Natural killer cell (primary cell): ENCODE data around the gene PADI1. TPM values are rescaled to one million over a fixed set of nuclear protein-coding genes. Genes with fewer than 3 reads are reported as not detected.

Experiments used
- ATAC-seq, 3 donors: fragments of 150-1000 bp in 2 of 3; fragments of 200-7000 bp in 1 of 3; cut with Tn5 transposase; 1 replicate in 1 of 3; 2 replicates in 2 of 3; pipeline ENCODE4 v1.10.0; 2021; ENCODE audit warnings: mild to moderate bottlenecking in 2 of 3, moderate library complexity in 2 of 3
- DNase-seq, 2 donors: peaks; one replicate each; pipeline versions ENCODE4 v3.0.0 to v3.0.0-alpha.2; 2013 to 2021; ENCODE audit warnings: mixed read lengths in 1 of 2
- H3K27ac ChIP-seq: one replicate; pipeline ENCODE4 v1.5.1; 2013; ENCODE audit warnings: mild to moderate bottlenecking, low read length
- H3K27me3 ChIP-seq: one replicate; pipeline ENCODE4 v1.6.1; 2013; ENCODE audit warnings: low read length; ENCODE audit not compliant: control insufficient read depth, insufficient read depth
- H3K36me3 ChIP-seq: one replicate; pipeline ENCODE4 v1.6.1; 2013; ENCODE audit warnings: low read length; ENCODE audit not compliant: control insufficient read depth, insufficient read depth
- H3K4me1 ChIP-seq: one replicate; pipeline ENCODE4 v1.6.1; 2013; ENCODE audit warnings: low read length; ENCODE audit not compliant: control insufficient read depth, insufficient read depth
- H3K4me3 ChIP-seq: one replicate; pipeline ENCODE4 v1.5.1; 2013; ENCODE audit warnings: low read length
- H3K9me3 ChIP-seq: one replicate; pipeline ENCODE4 v1.6.1; 2013; ENCODE audit warnings: low read length; ENCODE audit not compliant: control insufficient read depth, insufficient read depth
- H3K27ac Mint-ChIP-seq, 2 donors: one replicate each; pipeline ENCODE4 v1.8.0; 2022; ENCODE audit warnings: mild to moderate bottlenecking in 2 of 2, mixed read lengths in 2 of 2, moderate library complexity in 1 of 2
- H3K27me3 Mint-ChIP-seq, 2 donors: one replicate each; pipeline ENCODE4 v1.8.0; 2022; ENCODE audit warnings: low read depth in 2 of 2, mixed read lengths in 2 of 2
- H3K36me3 Mint-ChIP-seq: one replicate; pipeline ENCODE4 v1.8.0; 2022; ENCODE audit warnings: mixed read lengths
- H3K4me1 Mint-ChIP-seq, 2 donors: one replicate each; pipeline ENCODE4 v1.8.0; 2022; ENCODE audit warnings: mixed read lengths in 2 of 2
- H3K4me3 Mint-ChIP-seq: one replicate; pipeline ENCODE4 v1.8.0; 2022; ENCODE audit warnings: mild to moderate bottlenecking, moderate library complexity, mixed read lengths
- H3K9me3 Mint-ChIP-seq, 2 donors: one replicate each; pipeline ENCODE4 v1.8.0; 2022; ENCODE audit warnings: mixed read lengths in 2 of 2
- CTCF ChIP-seq: fragments of 200-600 bp; IDR thresholded peaks from one replicate; pipeline ENCODE4 v1.8.0; 2022; ENCODE audit warnings: antibody characterized with exemption
- WGBS: methylation state at CpG from one replicate; pipeline ENCODE4 v1.1.7; 2013; ENCODE audit warnings: missing lambda C conversion rate; ENCODE audit not compliant: insufficient coverage; 5-methylcytosine and 5-hydroxymethylcytosine counted together
- intact Hi-C: fragments of 100-400 bp; cut with micrococcal nuclease; formaldehyde crosslinking; loops from one replicate; pipeline ENCODE4 v1.14.2; 2022
- total RNA-seq, 4 donors: library from RNA; stranded (reverse); fragments of 120-200 nt in 1 of 4; gene quantifications; one replicate each; pipeline versions ENCODE4 v1.2.3 to v1.2.4, GENCODE V29; 2013 to 2022

Gene PADI1
- total RNA-seq, 3 donors from 2014 or later (not counting 1 experiment from before 2014, with no cell fraction given) = not detected

GRCh38 chr1:17251701-17252376 is 46.9 kb downstream of the PADI1 start:
- H3K4me3 ChIP-seq = no peak overlapping the region
- Mint-ChIP-seq H3K27me3 (peaks cover 7 to 12% of the 10 kb centered on the region in 2 donors), H3K4me3 (no peak overlapping the region), H3K27ac (no peak overlapping the region), H3K36me3 (no peaks in the 10 kb centered on the region), H3K9me3 (no peaks in the 10 kb centered on the region), H3K4me1 (no peaks in the 10 kb centered on the region)
- no peak overlapping the region for H3K27ac ChIP-seq
- WGBS = 66% methylated on average over 3 of the region's 3 CpGs
- no peaks in the 10 kb centered on the region for H3K9me3 ChIP-seq
- no peak for TF ChIP-seq CTCF
- DNase-seq (no peak), ATAC-seq (no peak)
- H3K27me3 ChIP-seq = no peaks in the 10 kb centered on the region
- intact Hi-C loops = no loop called here
- H3K4me1 ChIP-seq = no peaks in the 10 kb centered on the region
- H3K36me3 ChIP-seq = no peaks in the 10 kb centered on the region

- intact Hi-C loops = no loop called here
- WGBS = 77% methylated on average over 5 of the region's 5 CpGs
- H3K27me3 ChIP-seq = no peaks in the 10 kb centered on the region
- no peaks in the 10 kb centered on the region for H3K36me3 ChIP-seq
- no peaks in the 10 kb centered on the region for H3K4me1 ChIP-seq
- no peaks in the 10 kb centered on the region for H3K36me3 Mint-ChIP-seq
- ATAC-seq (no peak), DNase-seq (no peak)
- no peaks in the 10 kb centered on the region for H3K4me1 Mint-ChIP-seq
- no peak overlapping the region for H3K27ac Mint-ChIP-seq
- no peaks in the 10 kb centered on the region for H3K9me3 ChIP-seq
- no peak overlapping the region for H3K4me3 Mint-ChIP-seq
- H3K27ac ChIP-seq = no peak overlapping the region
- no peak for TF ChIP-seq CTCF
- H3K4me3 ChIP-seq = no peak overlapping the region
- peaks cover 6 to 12% of the 10 kb centered on the region in 2 donors for H3K27me3 Mint-ChIP-seq
- no peaks in the 10 kb centered on the region for H3K9me3 Mint-ChIP-seq
Observed at GRCh38 chr1:17255336-17255735, 50.4 kb downstream of the PADI1 start.

- peaks cover 0 to 9% of the 10 kb centered on the region in 2 donors for H3K27me3 Mint-ChIP-seq
- no peak overlapping the region for H3K4me3 ChIP-seq
- 84% methylated on average over 9 of the region's 9 CpGs for WGBS
- no peaks in the 10 kb centered on the region for H3K36me3 ChIP-seq
- H3K36me3 Mint-ChIP-seq = no peaks in the 10 kb centered on the region
- H3K27ac Mint-ChIP-seq = no peak overlapping the region
- no peaks in the 10 kb centered on the region for H3K9me3 Mint-ChIP-seq
- intact Hi-C loops = no loop called here
- no peak for DNase-seq
- H3K4me1 Mint-ChIP-seq = no peaks in the 10 kb centered on the region
- H3K27me3 ChIP-seq = no peaks in the 10 kb centered on the region
- H3K4me3 Mint-ChIP-seq = no peak overlapping the region
- no peak for ATAC-seq
- H3K27ac ChIP-seq = no peak overlapping the region
- TF ChIP-seq CTCF = no peak
- H3K9me3 ChIP-seq = no peaks in the 10 kb centered on the region
- H3K4me1 ChIP-seq = no peaks in the 10 kb centered on the region
Observed at GRCh38 chr1:17258116-17258757, 53.3 kb downstream of the PADI1 start.
